ENCODE measurements around the gene CHERP. TPM values are rescaled to one million over a fixed set of nuclear protein-coding genes. Genes with fewer than 3 reads are reported as not detected.

The CHERP gene
- total and polyA plus RNA-seq, 2 of the 8 experiments (the other 6 are each of a cell fraction or from before 2014, with no cell fraction given): 13.9 to 73.7 TPM

DNA sequence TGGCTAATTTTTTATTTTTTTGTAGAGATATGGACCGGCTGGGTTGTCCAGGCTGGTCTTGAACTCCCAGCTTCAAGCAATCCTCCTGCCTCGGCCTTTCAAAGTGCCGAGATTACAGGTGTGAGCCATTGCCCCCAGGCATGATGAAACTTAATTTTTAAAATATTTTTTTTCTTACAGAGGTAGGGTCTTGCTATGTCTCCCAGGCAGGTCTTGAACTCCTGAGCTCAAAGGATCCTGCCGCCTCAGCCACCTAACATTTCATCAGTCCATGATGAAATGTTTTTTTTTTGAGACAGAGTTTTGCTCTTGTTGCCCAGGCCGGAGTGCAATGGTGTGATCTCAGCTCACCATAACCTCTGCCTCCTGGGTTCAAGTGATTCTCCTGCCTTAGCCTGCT, 33.7 kb downstream of the CHERP start (continued):
- TF ChIP-seq CHD7 (IDR thresholded peaks at IDR 0.05; ENCODE audit: insufficient replicate concordance, low read length) (no peak), RFX5 (IDR thresholded peaks at IDR 0.05; ENCODE audit: borderline replicate concordance, low read depth, low read length) (no peak), SIRT6 (IDR thresholded peaks at IDR 0.05; ENCODE audit: low read length) (no peak), BCL11A (IDR thresholded peaks at IDR 0.05; ENCODE audit: low read depth in 2 of 2, low read length in 2 of 2) (no peak), RNF2 (IDR thresholded peaks at IDR 0.05; ENCODE audit: borderline replicate concordance, low read depth, low read length, missing control alignments, poor library complexity, severe bottlenecking) (no peak), SAP30 (IDR thresholded peaks at IDR 0.05; ENCODE audit: insufficient read depth, insufficient replicate concordance, low read length) (no peak), GTF2F1 (IDR thresholded peaks at IDR 0.05; ENCODE audit: borderline replicate concordance, low read depth, low read length) (no peak), SRF (IDR thresholded peaks at IDR 0.05; ENCODE audit: low read depth, low read length) (no peak), ATF3 (IDR thresholded peaks at IDR 0.05; ENCODE audit: insufficient read depth, low read depth, low read length) (no peak)
- TF ChIP-seq, protein P1, sequence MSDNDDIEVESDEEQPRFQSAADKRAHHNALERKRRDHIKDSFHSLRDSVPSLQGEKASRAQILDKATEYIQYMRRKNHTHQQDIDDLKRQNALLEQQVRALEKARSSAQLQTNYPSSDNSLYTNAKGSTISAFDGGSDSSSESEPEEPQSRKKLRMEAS (IDR thresholded peaks at IDR 0.05): no peak

Measured in H1 (cell line).